Ovary (tissue), 3 donors: ENCODE results near the gene SP2.

Source experiments
- POLR2A ChIP-seq: fragments of 450-650 bp; IDR thresholded peaks from one replicate; pipeline ENCODE4 v1.6.1; 2017; ENCODE audit warnings: antibody characterized with exemption, mild to moderate bottlenecking, moderate library complexity
- TF ChIP-seq, protein P1 (sequence below), 3 donors: fragments of 450-650 bp in 2 of 3; fragments of 200-600 bp in 1 of 3; IDR thresholded peaks; one replicate each; pipeline versions ENCODE4 v1.5.1 to v1.8.0; 2016 to 2022; ENCODE audit warnings: antibody characterized with exemption in 3 of 3, mild to moderate bottlenecking in 1 of 3
- donor health status: DM: no; HTN: no; CAD: no.

GRCh38 chr17:47948706-47949196 is 52.7 kb downstream of the SP2 start:
- TF ChIP-seq, protein P1, sequence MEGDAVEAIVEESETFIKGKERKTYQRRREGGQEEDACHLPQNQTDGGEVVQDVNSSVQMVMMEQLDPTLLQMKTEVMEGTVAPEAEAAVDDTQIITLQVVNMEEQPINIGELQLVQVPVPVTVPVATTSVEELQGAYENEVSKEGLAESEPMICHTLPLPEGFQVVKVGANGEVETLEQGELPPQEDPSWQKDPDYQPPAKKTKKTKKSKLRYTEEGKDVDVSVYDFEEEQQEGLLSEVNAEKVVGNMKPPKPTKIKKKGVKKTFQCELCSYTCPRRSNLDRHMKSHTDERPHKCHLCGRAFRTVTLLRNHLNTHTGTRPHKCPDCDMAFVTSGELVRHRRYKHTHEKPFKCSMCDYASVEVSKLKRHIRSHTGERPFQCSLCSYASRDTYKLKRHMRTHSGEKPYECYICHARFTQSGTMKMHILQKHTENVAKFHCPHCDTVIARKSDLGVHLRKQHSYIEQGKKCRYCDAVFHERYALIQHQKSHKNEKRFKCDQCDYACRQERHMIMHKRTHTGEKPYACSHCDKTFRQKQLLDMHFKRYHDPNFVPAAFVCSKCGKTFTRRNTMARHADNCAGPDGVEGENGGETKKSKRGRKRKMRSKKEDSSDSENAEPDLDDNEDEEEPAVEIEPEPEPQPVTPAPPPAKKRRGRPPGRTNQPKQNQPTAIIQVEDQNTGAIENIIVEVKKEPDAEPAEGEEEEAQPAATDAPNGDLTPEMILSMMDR (IDR thresholded peaks at IDR 0.05) = no peak
- TF ChIP-seq POLR2A = no peak
